Inflammatory macrophage treated with lipopolysaccharide for 4 hours (primary cell): ENCODE data around the gene TEX13C.
"Not testable (repeated sequence)": the region's sequence is repeated elsewhere in the genome, so short reads cannot be mapped to it uniquely, and the experiment has no call there.

ENCODE experiments used
- DNase-seq: peaks from one replicate; pipeline ENCODE4 v3.0.0-alpha.2; 2020

Gene TEX13C

DNA sequence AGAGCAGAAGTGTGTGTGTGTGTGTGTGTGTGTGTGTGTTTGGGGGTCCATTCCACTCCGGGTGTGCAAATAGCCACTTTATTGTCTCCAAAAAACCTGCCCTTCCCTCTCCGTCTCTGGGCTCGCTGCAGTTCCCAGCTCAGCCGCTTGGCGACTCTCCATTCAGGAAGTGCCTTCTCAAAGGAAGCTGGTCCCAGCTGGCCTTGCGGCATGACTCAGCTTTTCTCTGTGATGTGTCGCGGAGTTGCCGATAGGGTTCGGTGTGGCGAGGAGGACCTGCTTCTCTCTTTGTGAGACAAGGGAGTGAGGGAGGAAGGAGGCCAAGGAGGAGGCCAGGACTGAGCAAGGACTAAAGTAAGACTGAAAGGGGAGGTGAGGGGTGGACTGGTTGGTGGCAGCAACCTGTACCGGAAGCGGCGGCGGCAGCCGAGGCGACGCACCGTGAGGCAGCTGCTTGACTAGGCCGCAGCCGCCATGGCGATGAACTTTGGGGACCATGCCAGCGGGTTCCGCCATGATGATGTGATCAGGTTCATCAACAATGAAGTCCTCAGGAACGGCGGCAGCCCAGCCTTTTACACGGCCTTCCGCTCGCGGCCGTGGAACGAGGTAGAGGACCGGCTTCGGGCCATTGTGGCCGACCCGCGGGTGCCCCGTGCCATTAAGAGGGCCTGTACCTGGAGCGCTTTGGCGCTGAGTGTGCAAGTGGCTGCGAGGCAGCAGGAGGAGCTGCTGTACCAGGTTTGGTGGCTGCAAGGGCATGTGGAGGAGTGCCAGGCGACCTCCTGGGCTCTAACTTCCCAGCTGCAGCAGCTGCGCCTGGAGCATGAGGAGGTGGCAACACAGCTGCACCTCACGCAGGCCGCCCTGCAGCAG is at the start of gene TEX13C:
TEX13C (plus strand) TSS at position 226 of the 876 bp plus-strand sequence; CDS start at position 475, 249 bp downstream.
- no peak for DNase-seq

DNA sequence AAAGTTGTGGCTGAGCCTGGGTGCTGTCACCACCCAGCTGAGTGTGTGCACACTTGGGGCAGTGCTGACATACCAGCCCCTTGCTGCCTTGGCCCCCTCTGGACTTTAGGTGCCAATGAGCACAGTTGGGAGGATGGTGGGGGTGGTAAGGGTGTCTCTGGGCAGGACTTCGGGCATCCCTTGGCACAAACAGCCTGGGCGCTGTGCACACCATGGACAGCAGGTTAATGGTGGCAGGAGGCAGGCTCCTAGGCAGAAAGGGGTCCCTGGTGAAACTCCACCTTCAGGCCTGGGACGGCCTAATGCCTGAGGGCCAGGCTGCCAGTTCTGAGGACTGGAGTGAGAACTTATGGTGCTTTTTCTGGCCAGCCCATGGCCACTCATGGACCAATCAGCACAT is 32.4 kb upstream of the TEX13C start:
- no peak for DNase-seq

- DNase-seq, result no peak
These were observed 31.3 kb upstream of the TEX13C start for GRCh38 chrX:125288343-125288742.

GRCh38 chrX:125289209-125289608 is 30.5 kb upstream of the TEX13C start:
- DNase-seq, result no peak

GRCh38 chrX:125289920-125290319 is 29.8 kb upstream of the TEX13C start:
- no peak for DNase-seq

GRCh38 chrX:125291124-125291523 is 28.5 kb upstream of the TEX13C start:
- DNase-seq, result no peak

DNA sequence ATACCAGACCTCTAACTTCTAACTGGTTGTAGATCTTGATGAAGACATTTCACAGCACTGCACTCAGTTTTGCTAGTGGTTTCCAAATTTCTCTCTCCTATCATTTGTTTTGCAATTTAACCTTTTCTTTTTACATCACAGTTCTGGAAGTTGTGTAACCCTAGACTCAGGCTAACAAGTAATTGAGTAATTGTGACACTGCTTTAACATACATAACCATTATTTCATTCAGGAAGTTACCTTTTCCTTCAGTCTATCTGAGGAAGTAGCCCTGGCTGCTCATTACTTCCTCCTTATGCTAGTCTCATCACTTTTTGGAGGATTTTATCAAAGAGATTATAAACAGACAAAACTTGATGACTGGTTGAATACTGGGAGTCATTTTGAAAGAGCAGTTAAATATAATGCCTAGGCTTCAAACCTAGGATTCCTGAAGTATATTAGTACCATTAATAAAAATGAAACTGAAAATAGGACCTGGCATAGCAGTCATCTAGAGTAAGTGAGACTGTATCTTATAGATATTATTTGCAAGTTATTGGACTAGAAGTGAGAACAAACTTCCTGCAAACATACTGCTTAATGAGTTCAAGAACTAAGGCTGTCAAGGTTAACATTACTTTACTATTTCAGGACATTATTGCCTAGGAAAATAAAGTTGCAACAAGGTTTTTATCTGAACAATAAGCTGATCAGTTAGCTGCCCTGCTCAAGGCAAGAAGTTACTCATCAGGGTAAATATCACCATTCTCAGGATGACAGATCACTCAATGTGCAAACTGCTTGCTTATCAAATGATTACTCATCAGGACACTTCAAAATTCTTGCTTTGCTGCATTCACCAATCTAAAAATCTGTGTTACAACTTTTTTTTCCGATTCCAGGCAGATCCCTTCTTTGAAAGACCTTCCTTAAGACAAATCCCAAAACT is 25.6 kb upstream of the TEX13C start:
- no peak for DNase-seq

DNA sequence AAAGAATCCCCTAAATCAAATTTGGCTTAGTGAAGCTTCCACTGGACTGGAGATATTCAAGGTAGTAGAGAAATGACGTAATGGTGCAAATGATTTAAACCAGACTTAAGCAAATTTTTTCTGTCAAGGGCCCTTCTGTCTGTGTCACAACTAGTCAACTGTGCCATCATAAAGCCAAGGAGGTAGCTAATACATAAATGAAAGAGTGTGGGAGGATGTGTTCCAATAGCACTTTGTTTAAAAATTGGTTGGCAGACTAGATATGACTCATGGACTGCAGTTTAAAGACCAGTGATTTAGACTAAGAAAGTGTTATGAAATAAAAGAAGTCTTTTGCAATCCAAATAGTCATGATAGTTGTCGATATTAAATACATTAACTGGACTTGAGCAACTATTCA is 24.3 kb upstream of the TEX13C start:
- peak; percentile 0 for DNase-seq

DNA sequence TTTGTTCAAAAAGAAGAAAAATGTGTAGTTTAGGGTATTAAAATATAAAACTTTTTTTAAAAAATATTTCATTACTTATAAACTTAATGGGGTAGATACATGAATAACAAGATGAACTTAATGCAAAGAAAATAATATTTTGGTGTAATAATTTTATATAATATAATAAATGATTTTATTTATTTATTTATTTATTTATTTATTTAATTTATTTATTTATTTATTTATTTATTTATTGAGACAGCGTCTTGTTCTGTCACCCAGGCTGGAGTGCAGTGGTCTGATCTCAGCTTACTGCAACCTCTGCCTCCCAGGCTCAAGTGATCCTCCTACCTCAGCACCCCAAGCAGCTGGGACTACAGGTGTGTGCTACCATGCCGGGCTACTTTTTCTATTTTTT is 20.8 kb upstream of the TEX13C start:
- no peak for DNase-seq

DNA sequence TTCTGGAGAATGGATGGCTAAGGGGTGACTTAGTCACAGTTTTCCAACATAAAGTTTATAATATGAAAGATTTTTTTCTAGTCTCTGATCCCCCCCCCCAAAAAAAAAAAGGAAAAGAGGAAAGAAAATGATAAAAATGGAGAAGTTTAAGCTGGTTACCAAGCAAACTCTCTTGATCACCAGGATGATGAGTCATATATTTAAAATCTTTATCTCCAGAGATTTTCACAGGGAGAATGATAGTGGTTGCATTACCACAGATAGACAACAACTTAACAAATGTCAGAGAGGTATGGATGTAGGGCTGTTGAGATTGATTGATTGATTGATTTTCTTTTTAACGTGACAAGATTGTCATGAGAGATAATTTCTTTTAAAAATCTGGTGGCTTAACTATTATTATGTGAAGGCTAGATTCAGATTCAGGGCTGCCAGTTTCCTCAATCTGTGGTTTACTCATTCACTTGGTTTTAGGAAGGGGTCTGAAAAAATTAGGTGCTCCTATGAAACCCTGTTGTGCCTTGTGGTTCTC is 13.3 kb upstream of the TEX13C start:
- no peak for DNase-seq

- no peak for DNase-seq
These were observed 11.0 kb upstream of the TEX13C start for GRCh38 chrX:125308653-125309052.

GRCh38 chrX:125319166-125319565 is 505 bp upstream of the TEX13C start:
- DNase-seq, result not testable (repeated sequence)

GRCh38 chrX:125322431-125322830 is 2.8 kb downstream of the TEX13C start:
- DNase-seq, result no peak

- DNase-seq, result no peak
These were observed 6.9 kb downstream of the TEX13C start for GRCh38 chrX:125326599-125326998.

- DNase-seq, result no peak
These were observed 8.2 kb downstream of the TEX13C start for GRCh38 chrX:125327891-125328290.

DNA sequence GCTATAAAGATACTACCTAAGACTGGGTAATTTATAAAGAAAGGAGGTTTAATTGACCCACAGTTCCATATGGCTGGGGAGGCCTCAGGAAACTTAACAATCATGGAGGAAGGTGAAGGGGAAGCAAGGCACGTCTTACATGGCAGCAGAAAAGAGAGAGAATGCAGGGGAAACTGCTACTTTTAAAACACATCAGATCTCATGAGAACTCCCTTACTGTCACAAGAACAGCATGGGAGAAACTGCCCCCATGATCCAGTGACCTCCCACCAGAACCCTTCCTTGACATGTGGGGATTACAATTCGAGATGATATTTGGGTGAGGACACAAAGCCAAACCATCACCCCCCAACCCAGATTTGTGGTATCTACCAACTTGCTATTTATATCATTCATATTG is 13.9 kb downstream of the TEX13C start:
- DNase-seq, result no peak

DNA sequence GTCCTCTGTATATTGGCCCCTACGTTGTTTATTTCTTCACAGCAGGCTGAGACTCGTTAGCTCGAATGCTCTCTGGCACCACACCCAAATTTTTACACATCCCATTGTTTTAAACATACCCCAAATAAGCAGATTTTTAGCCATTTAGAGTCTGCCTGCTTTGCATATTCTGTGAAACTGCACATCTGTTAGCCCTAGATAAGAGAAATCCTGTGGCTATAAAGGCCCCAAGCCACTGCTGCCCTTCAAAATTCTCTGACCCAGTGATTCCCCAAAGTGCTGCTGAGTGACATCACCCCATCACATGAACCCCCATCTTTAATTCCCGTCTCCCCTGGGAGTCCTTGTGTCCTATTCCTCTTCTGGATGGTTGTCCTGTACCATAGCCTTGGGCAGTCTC is 20.8 kb downstream of the TEX13C start:
- DNase-seq, result no peak

GRCh38 chrX:125374169-125374568 is 54.5 kb downstream of the TEX13C start:
- DNase-seq, result no peak
